CD4-positive, alpha-beta memory T cell (primary cell): ENCODE results near the gene KMT2D. TPM values are rescaled to one million over a fixed set of nuclear protein-coding genes. Genes with fewer than 3 reads are reported as not detected.

Experiments used
- CTCF ChIA-PET: fragments of 350-600 bp; sonication (Branson Sonifier 250); formaldehyde crosslinking; loops from one replicate; lab custom pipeline; 2021; ENCODE audit warnings: inconsistent platforms; ENCODE audit not compliant: partially characterized antibody; lab: Charles Lee
- POLR2A ChIA-PET: fragments of 350-600 bp; sonication (Branson Sonifier 250); formaldehyde crosslinking; loops from one replicate; lab custom pipeline; 2021; ENCODE audit not compliant: partially characterized antibody; lab: Charles Lee
- DNase-seq, 5 donors: peaks; one replicate each; pipeline versions ENCODE4 v3.0.0 to v3.0.0-alpha.2; 2020 to 2022; ENCODE audit warnings: mixed read lengths in 1 of 5
- H3K27ac ChIP-seq: one replicate; pipeline ENCODE4 v1.7.0; 2013; ENCODE audit warnings: low read depth, low read length
- H3K27me3 ChIP-seq: 2 replicates; pipeline ENCODE4 v1.7.0; 2013; ENCODE audit warnings: mild to moderate bottlenecking, low read length, moderate library complexity; ENCODE audit not compliant: insufficient read depth
- H3K36me3 ChIP-seq: 2 replicates; pipeline ENCODE4 v1.7.0; 2013; ENCODE audit warnings: mild to moderate bottlenecking, low read length, moderate library complexity; ENCODE audit not compliant: insufficient read depth
- H3K4me1 ChIP-seq: 2 replicates; pipeline ENCODE4 v1.7.0; 2013; ENCODE audit warnings: mild to moderate bottlenecking, low read length, moderate library complexity; ENCODE audit not compliant: insufficient read depth
- H3K4me3 ChIP-seq, 2 donors: one replicate each; pipeline ENCODE4 v1.7.0; 2013; ENCODE audit warnings: low read length in 2 of 2, mild to moderate bottlenecking in 1 of 2
- H3K9me3 ChIP-seq, 2 donors: one replicate each; pipeline ENCODE4 v1.7.0; 2013; ENCODE audit warnings: low read length in 2 of 2, control low read depth in 1 of 2; ENCODE audit not compliant: control insufficient read depth in 1 of 2
- H3K27ac Mint-ChIP-seq, 7 donors: one replicate each; pipeline ENCODE4 v1.8.0; 2020 to 2021; ENCODE audit warnings: mixed read lengths in 7 of 7, mild to moderate bottlenecking in 6 of 7, inconsistent platforms in 3 of 7, moderate library complexity in 3 of 7
- H3K27me3 Mint-ChIP-seq, 2 donors: one replicate each; pipeline ENCODE4 v1.8.0; 2020 to 2021; ENCODE audit warnings: mixed read lengths in 2 of 2
- H3K36me3 Mint-ChIP-seq, 2 donors: one replicate each; pipeline ENCODE4 v1.8.0; 2020 to 2021; ENCODE audit warnings: mixed read lengths in 2 of 2, inconsistent platforms in 1 of 2, mild to moderate bottlenecking in 1 of 2
- H3K4me1 Mint-ChIP-seq, 4 donors: one replicate each; pipeline ENCODE4 v1.8.0; 2020 to 2021; ENCODE audit warnings: mixed read lengths in 4 of 4, mild to moderate bottlenecking in 1 of 4
- H3K4me3 Mint-ChIP-seq, 8 donors: one replicate each; pipeline ENCODE4 v1.8.0; 2020 to 2021; ENCODE audit warnings: mixed read lengths in 8 of 8, mild to moderate bottlenecking in 7 of 8, moderate library complexity in 6 of 8, inconsistent platforms in 3 of 8
- H3K9me3 Mint-ChIP-seq, 8 donors: one replicate each; pipeline ENCODE4 v1.8.0; 2020 to 2021; ENCODE audit warnings: mixed read lengths in 8 of 8, mild to moderate bottlenecking in 5 of 8, inconsistent platforms in 3 of 8, moderate library complexity in 1 of 8
- intact Hi-C: fragments of 100-400 bp; cut with micrococcal nuclease; formaldehyde crosslinking; loops from one replicate; pipeline ENCODE4 v1.15.1; 2023
- polyA plus RNA-seq, 2 donors: library from polyadenylated mRNA; unstranded; fragments of 300-500 nt; fragmentation: Illumina TruSeq; gene quantifications; one replicate each; pipeline ENCODE4 v1.2.3, GENCODE V29; 2021
- total RNA-seq, 2 experiments: library from RNA; stranded (reverse); gene quantifications; one replicate each; pipeline ENCODE4 v1.2.3, GENCODE V29; 2021

The KMT2D gene
- total and polyA plus RNA-seq, 4 experiments from 2014 or later, result 0.16 to 159 (median 79.8) TPM

DNA sequence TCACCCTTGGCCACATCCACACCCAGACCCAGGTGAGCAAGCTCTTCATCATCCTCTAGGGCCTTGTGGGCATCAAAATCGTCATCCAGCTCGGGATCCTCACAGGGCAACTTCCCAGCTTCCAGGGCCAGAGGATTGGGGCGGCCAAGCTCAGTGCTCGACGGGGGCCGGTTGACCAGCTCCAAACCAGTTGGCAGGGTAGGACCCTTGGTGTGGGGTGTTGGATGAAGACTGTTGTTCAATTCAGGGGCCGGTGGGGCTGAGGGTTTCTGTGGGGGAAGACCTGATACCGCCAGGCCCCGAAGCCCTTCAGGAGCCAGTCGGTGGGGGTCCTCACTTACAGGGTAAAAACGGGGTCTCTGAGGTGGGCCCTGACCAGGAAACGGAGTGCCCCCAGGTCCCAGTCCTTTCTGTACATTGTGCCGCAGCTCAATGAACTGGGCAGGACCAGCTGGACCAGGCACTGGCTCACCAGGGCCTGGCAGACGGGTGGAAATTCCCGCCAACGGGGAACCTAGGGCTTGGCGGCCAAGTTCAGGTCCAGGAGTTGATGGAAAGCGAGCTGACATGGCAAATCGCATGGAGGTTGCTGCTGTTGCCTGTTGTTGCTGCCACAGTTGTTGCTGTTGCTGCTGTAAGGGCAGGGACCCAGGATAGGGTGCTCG is 22.2 kb downstream of the KMT2D start:
- peak overlapping the region in 3 of 7 donors; percentile 25 to 76 (median 54) for H3K27ac Mint-ChIP-seq
- no peaks in the 10 kb centered on the region for H3K9me3 Mint-ChIP-seq

DNA sequence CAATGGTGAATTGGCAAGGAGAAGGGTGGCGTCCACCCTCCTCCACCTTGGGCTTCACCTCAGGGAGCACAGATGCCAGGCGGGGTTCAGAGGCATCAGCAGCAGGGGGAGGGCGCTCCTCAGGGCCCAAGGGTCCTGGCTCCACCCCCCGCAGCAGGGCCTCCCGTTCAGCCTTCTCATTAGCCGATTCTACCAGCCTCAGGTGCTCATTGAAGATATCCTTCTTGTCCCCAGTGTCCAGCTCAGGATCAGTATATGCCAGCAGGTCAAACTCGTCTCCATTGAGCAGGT is 22.7 kb downstream of the KMT2D start:
- Histone ChIP-seq H3K9me3 (no peaks in the 10 kb centered on the region), H3K4me3 (no peak overlapping the region), H3K27ac (no peak overlapping the region), H3K4me1 (no peaks in the 10 kb centered on the region), H3K36me3 (peaks cover 78% of the 10 kb centered on the region), H3K27me3 (no peaks in the 10 kb centered on the region)
- DNase-seq, result no peak
- H3K9me3 Mint-ChIP-seq, result no peaks in the 10 kb centered on the region
- intact Hi-C loops, result no loop called here
- H3K27me3 Mint-ChIP-seq, result no peaks in the 10 kb centered on the region
- H3K27ac Mint-ChIP-seq, result peak overlapping the region in 2 of 7 donors; percentile 25 to 76
- CTCF ChIA-PET, result interaction anchor here (0.8 to 2.7 kb wide), 3 partner anchors 11 to 62 kb away, joined by 3 to 10 read pairs (median 3); no protein-coding TSS in a partner anchor
- H3K4me1 Mint-ChIP-seq, result peaks cover 0 to 6% (median 0%) of the 10 kb centered on the region in 4 donors
- peaks cover 18 to 77% of the 10 kb centered on the region in 2 donors for H3K36me3 Mint-ChIP-seq
- H3K4me3 Mint-ChIP-seq, result no peak overlapping the region
- POLR2A ChIA-PET, result interaction anchor here (1.3 to 2.5 kb wide), 2 partner anchors 8 to 22 kb away, joined by 4 to 6 read pairs; partner anchors contain the start of gene KMT2D

More for the DNA sequence above, 22.2 kb downstream of the KMT2D start:
- Histone ChIP-seq H3K36me3 (peaks cover 78% of the 10 kb centered on the region), H3K9me3 (no peaks in the 10 kb centered on the region), H3K27me3 (no peaks in the 10 kb centered on the region), H3K4me3 (no peak overlapping the region), H3K27ac (no peak overlapping the region), H3K4me1 (no peaks in the 10 kb centered on the region)
- Mint-ChIP-seq H3K4me3 (no peak overlapping the region), H3K36me3 (peaks cover 17 to 79% of the 10 kb centered on the region in 2 donors), H3K27me3 (no peaks in the 10 kb centered on the region), H3K4me1 (peaks cover 0 to 6% (median 0%) of the 10 kb centered on the region in 4 donors)
- CTCF ChIA-PET, result interaction anchor here (0.6 to 2.7 kb wide), 4 partner anchors 10 to 179 kb away, joined by 3 to 10 read pairs (median 3); no protein-coding TSS in a partner anchor
- intact Hi-C loops, result no loop called here
- no peak for DNase-seq
- POLR2A ChIA-PET, result interaction anchor here (2.5 kb wide), 1 partner anchor 8 kb away, joined by 6 read pairs; no protein-coding TSS in a partner anchor

DNA sequence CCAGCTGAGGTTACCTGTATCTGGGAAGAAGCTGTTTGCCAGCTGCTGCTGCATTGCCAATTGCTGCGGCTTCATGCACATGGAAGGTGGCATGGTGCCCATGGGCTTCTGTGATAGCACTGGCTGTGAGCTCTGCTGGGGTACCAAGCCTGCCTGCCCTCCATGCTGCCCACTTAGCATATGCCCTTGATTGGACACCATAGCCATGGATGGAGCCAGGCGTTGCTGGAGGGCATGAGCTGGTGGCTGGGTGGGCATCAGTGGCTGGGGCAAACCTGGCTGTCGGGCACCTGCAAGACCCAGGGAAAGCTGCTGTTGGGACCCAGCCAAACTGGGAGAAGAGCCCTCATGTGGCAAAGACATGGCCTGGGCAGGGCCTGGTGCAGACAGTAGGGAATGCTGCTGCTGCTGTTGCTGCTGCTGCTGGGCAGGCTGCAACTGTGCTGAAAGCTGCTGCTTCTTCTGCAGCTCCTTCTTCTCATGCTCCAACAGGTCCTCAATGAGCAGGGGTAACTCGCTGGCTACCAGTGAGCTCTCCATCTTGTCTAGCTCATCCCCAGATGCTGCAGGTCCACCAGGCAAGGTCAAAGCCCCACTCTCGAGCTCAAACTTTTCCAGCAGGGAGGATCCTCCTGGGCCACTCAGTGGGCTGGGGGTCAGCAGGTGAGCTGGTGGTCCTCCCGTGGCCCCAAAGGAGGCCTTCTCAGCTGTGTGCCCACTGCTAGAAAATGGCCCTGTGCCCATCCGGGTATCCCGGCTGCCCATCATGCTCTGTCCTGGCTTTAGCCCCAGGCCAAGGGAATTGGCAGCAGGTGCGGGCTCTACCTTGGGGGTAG is 23.3 kb downstream of the KMT2D start:
- Mint-ChIP-seq H3K36me3 (peaks cover 22 to 78% of the 10 kb centered on the region in 2 donors), H3K27ac (no peak overlapping the region), H3K4me3 (no peak overlapping the region), H3K4me1 (peaks cover 0 to 6% (median 0%) of the 10 kb centered on the region in 4 donors), H3K9me3 (no peaks in the 10 kb centered on the region), H3K27me3 (no peaks in the 10 kb centered on the region)
- intact Hi-C loops, result no loop called here
- POLR2A ChIA-PET, result interaction anchor here (1.3 to 2.1 kb wide), 3 partner anchors 18 to 23 kb away, joined by 3 to 7 read pairs (median 4); partner anchors contain the start of gene KMT2D
- CTCF ChIA-PET, result interaction anchor here (0.7 to 2.7 kb wide), 6 partner anchors 11 to 92 kb away, joined by 3 to 10 read pairs (median 4); no protein-coding TSS in a partner anchor
- no peak for DNase-seq
- Histone ChIP-seq H3K4me1 (no peaks in the 10 kb centered on the region), H3K4me3 (no peak overlapping the region), H3K27me3 (no peaks in the 10 kb centered on the region), H3K27ac (no peak overlapping the region), H3K9me3 (no peaks in the 10 kb centered on the region), H3K36me3 (peaks cover 78% of the 10 kb centered on the region)

DNA sequence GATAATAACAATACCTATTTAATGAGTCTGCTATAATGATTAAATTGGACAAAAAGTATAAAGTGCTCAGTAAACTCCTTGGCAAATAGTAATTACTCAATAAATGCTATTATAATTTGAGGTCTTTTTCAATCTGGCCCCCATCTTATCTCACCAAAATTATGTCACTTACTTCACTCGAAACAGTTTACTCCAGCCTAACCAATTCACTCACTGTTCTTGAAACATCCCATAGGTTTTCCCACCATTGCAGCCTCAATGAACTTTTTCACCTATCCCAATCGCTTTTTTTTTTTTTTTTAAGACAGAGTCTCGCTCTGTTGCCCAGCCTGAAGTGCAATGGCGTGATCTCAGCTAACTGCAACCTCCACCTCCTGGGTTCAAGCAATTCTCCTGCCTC is 24.6 kb downstream of the KMT2D start:
- no peaks in the 10 kb centered on the region for H3K9me3 Mint-ChIP-seq
- H3K27ac Mint-ChIP-seq, result peak overlapping the region in 4 of 7 donors; percentile 16 to 82 (median 44)
- peaks cover 16 to 69% of the 10 kb centered on the region in 2 donors for H3K36me3 Mint-ChIP-seq
- Histone ChIP-seq H3K27ac (no peak overlapping the region), H3K27me3 (no peaks in the 10 kb centered on the region), H3K36me3 (peaks cover 73% of the 10 kb centered on the region), H3K9me3 (no peaks in the 10 kb centered on the region), H3K4me3 (no peak overlapping the region), H3K4me1 (no peaks in the 10 kb centered on the region)
- no peak overlapping the region for H3K4me3 Mint-ChIP-seq
- H3K4me1 Mint-ChIP-seq, result peaks cover 0 to 6% (median 0%) of the 10 kb centered on the region in 4 donors
- POLR2A ChIA-PET, result interaction anchor here (2.1 kb wide), 1 partner anchor 20 kb away, joined by 7 read pairs; no protein-coding TSS in a partner anchor
- DNase-seq, result no peak
- H3K27me3 Mint-ChIP-seq, result no peaks in the 10 kb centered on the region
- CTCF ChIA-PET, result interaction anchor here (1.1 to 2.0 kb wide), 3 partner anchors 17 to 94 kb away, joined by 3 to 6 read pairs (median 3); no protein-coding TSS in a partner anchor
- intact Hi-C loops, result no loop called here

DNA sequence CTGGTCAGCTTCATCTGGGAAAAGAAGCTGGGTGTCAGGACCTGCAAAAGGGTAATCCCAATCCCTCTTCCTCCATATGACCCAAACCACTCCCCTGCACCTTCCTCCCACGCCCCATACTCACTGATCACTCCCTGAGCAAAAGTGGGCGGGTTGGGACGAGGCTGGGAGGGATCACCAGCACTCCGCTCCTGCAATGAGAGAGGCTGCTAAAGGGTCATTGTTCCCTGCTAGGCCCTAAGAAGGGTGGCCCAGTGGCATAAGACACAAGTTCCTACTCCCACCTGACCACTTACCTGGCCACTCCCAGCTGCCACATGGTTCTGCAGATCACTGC is 26.3 kb downstream of the KMT2D start:
- no peak overlapping the region for H3K4me3 Mint-ChIP-seq
- H3K9me3 Mint-ChIP-seq, result no peaks in the 10 kb centered on the region
- Histone ChIP-seq H3K27ac (no peak overlapping the region), H3K4me1 (no peaks in the 10 kb centered on the region), H3K4me3 (no peak overlapping the region), H3K9me3 (no peaks in the 10 kb centered on the region), H3K27me3 (no peaks in the 10 kb centered on the region), H3K36me3 (peaks cover 57% of the 10 kb centered on the region)
- H3K27ac Mint-ChIP-seq, result no peak overlapping the region
- ChIA-PET POLR2A (no interaction called here), CTCF (interaction anchor here (2.7 kb wide), 1 partner anchor 10 kb away, joined by 14 read pairs; no protein-coding TSS in a partner anchor)
- H3K27me3 Mint-ChIP-seq, result no peaks in the 10 kb centered on the region
- no peak for DNase-seq
- intact Hi-C loops, result no loop called here
- peaks cover 0 to 7% (median 0%) of the 10 kb centered on the region in 4 donors for H3K4me1 Mint-ChIP-seq
- H3K36me3 Mint-ChIP-seq, result peaks cover 16 to 63% of the 10 kb centered on the region in 2 donors

DNA sequence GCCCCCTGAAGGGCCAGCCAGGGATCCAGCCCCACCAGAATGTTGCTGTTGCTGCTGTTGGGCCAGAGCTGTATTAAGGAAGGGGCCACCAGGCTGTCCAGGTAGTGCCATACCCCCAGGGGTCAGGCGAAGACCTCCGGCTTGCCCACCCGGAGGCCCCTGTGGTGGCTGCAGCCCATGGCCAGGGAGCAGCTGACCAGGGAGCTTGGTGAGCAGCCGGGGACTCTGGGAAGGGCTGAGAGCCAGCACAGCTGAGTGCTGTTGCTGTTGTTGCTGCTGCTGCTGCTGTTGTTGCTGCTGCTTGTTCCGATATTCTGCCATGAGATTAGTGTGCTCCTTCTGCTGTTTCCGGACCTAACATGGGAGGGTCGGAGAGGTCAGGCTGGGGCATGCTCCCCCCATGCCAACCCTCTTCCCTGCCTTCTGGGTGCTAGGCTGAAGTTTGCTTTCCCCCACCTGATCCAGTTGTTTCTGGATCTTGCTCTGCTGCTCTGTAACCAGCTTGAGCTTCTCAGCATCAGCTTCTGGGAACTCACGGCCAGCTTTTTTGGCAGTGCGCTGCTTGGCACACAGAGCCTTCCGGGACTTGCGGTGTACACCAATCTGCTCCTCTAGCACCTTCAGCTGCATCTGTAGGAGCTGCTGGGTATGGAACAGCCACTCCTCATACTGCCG is 26.8 kb downstream of the KMT2D start:
- H3K27ac Mint-ChIP-seq, result peak overlapping the region in 2 of 7 donors; percentile 60 to 81
- no peak overlapping the region for H3K4me3 ChIP-seq
- POLR2A ChIA-PET, result interaction anchor here (0.9 kb wide), 1 partner anchor 14 kb away, joined by 3 read pairs; no protein-coding TSS in a partner anchor
- DNase-seq, result no peak
- H3K27me3 Mint-ChIP-seq, result no peaks in the 10 kb centered on the region
- intact Hi-C loops, result no loop called here
- no peaks in the 10 kb centered on the region for H3K9me3 ChIP-seq
- peaks cover 13 to 61% of the 10 kb centered on the region in 2 donors for H3K36me3 Mint-ChIP-seq
- peaks cover 55% of the 10 kb centered on the region for H3K36me3 ChIP-seq
- CTCF ChIA-PET, result interaction anchor here (2.7 kb wide), 1 partner anchor 10 kb away, joined by 14 read pairs; no protein-coding TSS in a partner anchor
- H3K27me3 ChIP-seq, result no peaks in the 10 kb centered on the region
- H3K4me1 Mint-ChIP-seq, result peaks cover 0 to 7% (median 0%) of the 10 kb centered on the region in 4 donors
- H3K27ac ChIP-seq, result no peak overlapping the region
- H3K4me1 ChIP-seq, result no peaks in the 10 kb centered on the region
- H3K9me3 Mint-ChIP-seq, result no peaks in the 10 kb centered on the region
- no peak overlapping the region for H3K4me3 Mint-ChIP-seq
